Measurements from ENCODE around the gene CAPN5.

CAPN5 gene

DNA sequence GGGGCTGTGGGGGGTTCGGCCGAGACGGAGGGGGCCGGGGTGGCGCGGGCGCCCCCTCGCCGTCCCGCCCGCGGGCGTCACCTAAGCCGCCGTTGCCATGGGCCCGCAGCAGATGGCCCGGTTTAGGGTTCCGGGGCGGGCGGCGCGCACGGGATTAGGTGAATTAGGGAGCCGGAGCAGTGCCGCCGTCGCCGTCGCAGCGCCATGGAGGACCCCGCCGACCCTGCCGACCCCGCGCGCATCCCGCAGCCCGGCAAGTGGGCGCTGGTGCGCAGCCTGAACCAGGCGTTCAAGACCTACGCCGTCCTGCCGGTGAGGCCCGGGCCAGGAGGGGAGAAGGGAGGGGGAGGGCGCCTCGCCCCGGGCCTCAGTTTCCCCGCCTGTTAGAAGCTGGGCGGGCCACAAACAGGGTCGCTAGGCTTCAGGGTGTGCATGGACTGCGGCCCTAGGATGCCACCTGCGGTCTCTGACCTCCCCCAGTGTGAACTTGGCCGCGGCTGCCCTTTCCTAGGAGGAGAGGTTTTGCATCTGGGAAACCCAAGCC lies 71.4 kb downstream of the CAPN5 start:
- no peaks in the 10 kb centered on the region for H3K4me1 ChIP-seq (ENCODE audit: control insufficient read depth, low read length)
- H3F3A ChIP-seq (ENCODE audit: control insufficient read depth, insufficient read depth), result no peaks in the 10 kb centered on the region
- no peaks in the 10 kb centered on the region for H3K36me3 ChIP-seq (ENCODE audit: control insufficient read depth, low read length)
- no peak overlapping the region for H3K4me3 ChIP-seq (ENCODE audit: low read length)
- H4K20me1 ChIP-seq (ENCODE audit: control insufficient read depth, insufficient read depth, low read depth, low read length), result no peaks in the 10 kb centered on the region
- H3K79me2 ChIP-seq (ENCODE audit: control insufficient read depth, low read length), result no peaks in the 10 kb centered on the region
- no peaks in the 10 kb centered on the region for H3K9me3 ChIP-seq (ENCODE audit: control insufficient read depth, insufficient read depth, low read length)
- H3K27me3 ChIP-seq (ENCODE audit: control insufficient read depth, low read length), result peaks cover 2% of the 10 kb centered on the region; the same call in 1 of the 2 replicates
- no peak overlapping the region for H3K27ac ChIP-seq (ENCODE audit: low read depth, low read length)
- no peak for TF ChIP-seq EZH2phosphoT487 (IDR thresholded peaks at IDR 0.05; ENCODE audit: borderline replicate concordance, low read length)
- TF ChIP-seq, protein P1, sequence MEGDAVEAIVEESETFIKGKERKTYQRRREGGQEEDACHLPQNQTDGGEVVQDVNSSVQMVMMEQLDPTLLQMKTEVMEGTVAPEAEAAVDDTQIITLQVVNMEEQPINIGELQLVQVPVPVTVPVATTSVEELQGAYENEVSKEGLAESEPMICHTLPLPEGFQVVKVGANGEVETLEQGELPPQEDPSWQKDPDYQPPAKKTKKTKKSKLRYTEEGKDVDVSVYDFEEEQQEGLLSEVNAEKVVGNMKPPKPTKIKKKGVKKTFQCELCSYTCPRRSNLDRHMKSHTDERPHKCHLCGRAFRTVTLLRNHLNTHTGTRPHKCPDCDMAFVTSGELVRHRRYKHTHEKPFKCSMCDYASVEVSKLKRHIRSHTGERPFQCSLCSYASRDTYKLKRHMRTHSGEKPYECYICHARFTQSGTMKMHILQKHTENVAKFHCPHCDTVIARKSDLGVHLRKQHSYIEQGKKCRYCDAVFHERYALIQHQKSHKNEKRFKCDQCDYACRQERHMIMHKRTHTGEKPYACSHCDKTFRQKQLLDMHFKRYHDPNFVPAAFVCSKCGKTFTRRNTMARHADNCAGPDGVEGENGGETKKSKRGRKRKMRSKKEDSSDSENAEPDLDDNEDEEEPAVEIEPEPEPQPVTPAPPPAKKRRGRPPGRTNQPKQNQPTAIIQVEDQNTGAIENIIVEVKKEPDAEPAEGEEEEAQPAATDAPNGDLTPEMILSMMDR (IDR thresholded peaks at IDR 0.05; ENCODE audit: low read depth, low read length, poor library complexity, severe bottlenecking), result no peak
- no peaks in the 10 kb centered on the region for H3K9me2 ChIP-seq (replicated peaks; ENCODE audit: control insufficient read depth, low read length)
- no peak overlapping the region for H3K4me2 ChIP-seq (ENCODE audit: low read length)

DNA sequence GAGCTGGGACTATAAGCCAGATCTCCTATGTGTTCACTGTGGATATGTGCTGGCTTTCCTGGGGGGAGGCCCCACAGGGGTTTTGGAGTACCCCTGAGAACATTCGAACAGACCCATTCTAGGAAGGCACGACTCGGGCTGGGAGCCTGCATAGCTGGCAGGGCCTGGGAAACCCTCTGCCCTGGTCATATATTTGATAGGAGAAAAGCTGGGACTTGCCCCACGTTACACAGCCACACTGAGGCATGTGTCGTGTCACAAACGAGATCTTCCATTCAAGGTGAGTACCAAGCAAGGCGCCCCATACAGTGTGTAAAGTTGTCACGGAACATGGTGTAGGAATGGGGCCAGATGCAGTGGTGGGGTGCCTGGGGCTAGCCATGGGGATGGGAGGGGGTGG lies 72.4 kb downstream of the CAPN5 start:
- Histone ChIP-seq H3K4me1 (ENCODE audit: control insufficient read depth, low read length) (no peaks in the 10 kb centered on the region), H3K4me3 (ENCODE audit: low read length) (no peak overlapping the region), H3K27ac (ENCODE audit: low read depth, low read length) (no peak overlapping the region), H3K9me2 (replicated peaks; ENCODE audit: control insufficient read depth, low read length) (no peaks in the 10 kb centered on the region), H3K9me3 (ENCODE audit: control insufficient read depth, insufficient read depth, low read length) (no peaks in the 10 kb centered on the region), H3K79me2 (ENCODE audit: control insufficient read depth, low read length) (no peaks in the 10 kb centered on the region), H3K27me3 (ENCODE audit: control insufficient read depth, low read length) (peaks cover 2% of the 10 kb centered on the region; the same call in 1 of the 2 replicates), H3K36me3 (ENCODE audit: control insufficient read depth, low read length) (no peaks in the 10 kb centered on the region), H3K4me2 (ENCODE audit: low read length) (no peak overlapping the region), H4K20me1 (ENCODE audit: control insufficient read depth, insufficient read depth, low read depth, low read length) (no peaks in the 10 kb centered on the region), H3F3A (ENCODE audit: control insufficient read depth, insufficient read depth) (no peaks in the 10 kb centered on the region)
- no peak for TF ChIP-seq EZH2phosphoT487 (IDR thresholded peaks at IDR 0.05; ENCODE audit: borderline replicate concordance, low read length)
- TF ChIP-seq, protein P1 (IDR thresholded peaks at IDR 0.05; ENCODE audit: low read depth, low read length, poor library complexity, severe bottlenecking), result no peak

DNA sequence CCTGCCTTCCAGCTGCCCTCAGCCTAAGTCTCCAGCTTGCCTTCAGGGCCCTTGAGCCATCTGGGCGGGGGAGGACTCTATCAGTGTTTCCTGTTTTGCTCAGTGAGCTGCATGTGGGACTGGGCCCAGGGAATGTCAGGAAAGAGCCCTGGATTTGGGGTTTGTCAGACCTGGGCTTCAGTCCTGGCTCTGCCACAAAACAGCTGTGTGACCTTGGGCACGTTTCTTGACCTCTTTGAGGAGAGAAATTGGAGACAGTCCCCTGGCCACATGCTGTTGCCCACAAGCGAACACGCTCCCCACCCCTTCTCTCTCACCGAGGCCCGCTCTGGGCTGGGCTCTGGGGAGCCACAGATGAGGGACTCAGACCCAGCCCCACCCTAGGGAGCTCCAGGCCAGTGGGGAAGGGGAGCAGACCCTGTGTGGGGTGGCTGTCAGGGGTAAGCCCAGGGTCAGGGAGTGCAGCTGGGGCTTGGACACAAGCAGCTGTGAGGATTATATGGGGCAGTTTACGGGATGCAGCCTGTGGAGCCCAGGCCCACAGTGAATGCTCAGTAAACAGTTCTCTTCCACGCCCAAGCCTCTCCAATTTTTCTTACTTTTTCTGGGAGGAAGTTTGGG lies 73.6 kb downstream of the CAPN5 start:
- no peaks in the 10 kb centered on the region for H3K9me2 ChIP-seq (replicated peaks; ENCODE audit: control insufficient read depth, low read length)
- no peaks in the 10 kb centered on the region for H3K79me2 ChIP-seq (ENCODE audit: control insufficient read depth, low read length)
- no peak overlapping the region for H3K4me2 ChIP-seq (ENCODE audit: low read length)
- no peaks in the 10 kb centered on the region for H3K36me3 ChIP-seq (ENCODE audit: control insufficient read depth, low read length)
- no peaks in the 10 kb centered on the region for H4K20me1 ChIP-seq (ENCODE audit: control insufficient read depth, insufficient read depth, low read depth, low read length)
- no peaks in the 10 kb centered on the region for H3K4me1 ChIP-seq (ENCODE audit: control insufficient read depth, low read length)
- no peaks in the 10 kb centered on the region for H3K9me3 ChIP-seq (ENCODE audit: control insufficient read depth, insufficient read depth, low read length)
- no peak overlapping the region for H3K27ac ChIP-seq (ENCODE audit: low read depth, low read length)
- no peaks in the 10 kb centered on the region for H3F3A ChIP-seq (ENCODE audit: control insufficient read depth, insufficient read depth)
- TF ChIP-seq EZH2phosphoT487 (IDR thresholded peaks at IDR 0.05; ENCODE audit: borderline replicate concordance, low read length), result no peak
- TF ChIP-seq, protein P1 (IDR thresholded peaks at IDR 0.05; ENCODE audit: low read depth, low read length, poor library complexity, severe bottlenecking), result no peak
- no peaks in the 10 kb centered on the region; the same call in 1 of the 2 replicates for H3K27me3 ChIP-seq (ENCODE audit: control insufficient read depth, low read length)
- no peak overlapping the region for H3K4me3 ChIP-seq (ENCODE audit: low read length)
